Right forelimb (tissue), 1 donor: Measurements from ENCODE around the gene PMVK.
A peak's percentile ranks its signal among the peaks of the same experiment; 100 is the strongest.

Experiments
- DNase-seq: peaks from one replicate; pipeline ENCODE4 v3.0.0-alpha.2; 2018

PMVK gene

DNA sequence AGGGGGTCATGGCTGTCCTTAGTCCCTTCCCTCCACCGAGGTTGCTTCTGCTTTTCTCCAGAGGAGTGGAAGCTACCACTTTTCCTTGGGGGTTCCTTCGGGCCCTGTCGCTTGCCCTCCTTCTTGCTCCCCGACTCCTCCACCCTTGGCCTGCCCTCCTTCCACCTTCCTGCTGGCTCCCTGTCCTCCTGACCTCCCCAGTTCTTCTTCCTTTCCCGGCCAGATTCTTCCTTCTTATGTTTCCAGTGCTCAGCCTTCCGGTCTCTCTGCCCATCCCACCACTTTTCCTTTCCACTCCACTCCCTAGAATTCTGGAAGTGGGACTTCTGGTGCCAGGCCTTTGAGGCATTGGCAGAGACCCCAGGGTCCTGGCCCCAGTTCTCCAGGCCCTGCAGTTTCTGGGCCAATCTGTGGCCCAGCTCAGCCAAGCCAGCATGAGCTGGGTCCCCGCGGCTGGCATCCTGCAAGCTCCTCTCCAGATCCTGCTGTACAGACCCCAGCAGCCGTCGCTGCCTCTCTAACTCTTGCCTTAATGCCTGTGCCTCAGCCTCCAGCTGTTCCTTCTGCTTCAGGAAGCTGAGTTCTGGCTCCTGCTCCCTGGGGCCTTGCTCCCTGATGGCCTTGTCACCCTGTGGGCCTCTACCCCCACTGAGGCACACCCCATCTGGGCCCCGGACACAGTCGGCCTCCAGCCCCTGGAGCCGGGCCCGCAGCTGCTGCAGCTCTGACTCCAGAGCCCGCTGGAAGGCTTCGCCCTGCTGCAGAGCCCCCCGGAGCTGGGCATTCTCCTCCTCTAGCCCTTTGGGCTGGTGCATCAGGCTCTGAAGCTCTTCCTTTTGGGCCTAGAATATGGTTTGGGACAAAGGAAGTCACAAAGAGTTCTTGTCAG lies 9.7 kb upstream of the PMVK start:
- no peak for DNase-seq

DNA sequence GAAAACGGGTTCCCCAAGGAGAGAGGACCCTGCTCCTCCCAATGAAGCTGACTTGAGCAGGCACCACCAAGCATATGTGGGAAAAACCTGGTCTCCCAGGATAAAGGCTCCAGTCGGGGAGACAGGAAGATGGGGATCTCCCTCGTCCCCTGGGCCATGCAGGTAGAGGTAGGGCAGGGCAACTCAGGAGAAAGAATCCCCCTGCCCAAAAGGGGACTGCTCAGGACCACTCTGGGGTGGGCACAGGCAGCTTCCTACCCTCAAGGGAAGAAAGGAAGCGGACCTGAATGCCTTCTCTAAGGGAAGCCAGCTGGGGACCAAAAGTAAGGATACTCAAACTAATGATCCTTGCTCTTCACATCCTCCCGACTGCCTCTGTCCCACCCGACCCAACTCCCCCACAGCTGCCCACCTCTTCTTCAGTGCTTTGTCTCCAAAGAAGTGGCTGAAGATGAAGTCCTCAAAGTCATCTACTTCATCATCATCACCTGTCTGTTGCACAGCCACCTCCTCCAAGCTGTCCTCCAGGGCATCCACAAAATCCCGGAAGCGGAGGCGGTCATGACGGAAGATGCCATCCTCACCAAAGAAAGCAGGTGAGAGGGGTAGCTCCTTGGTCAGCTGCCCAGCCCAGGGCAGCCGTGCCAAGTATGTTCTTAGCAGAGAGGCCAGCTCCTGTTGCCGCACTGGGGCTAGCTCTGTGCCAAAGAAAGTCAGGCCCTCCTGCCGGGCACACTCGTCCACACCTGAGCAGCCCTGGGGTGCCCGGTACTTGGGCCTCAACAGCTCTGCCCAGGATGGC lies 8.8 kb upstream of the PMVK start:
- no peak for DNase-seq

DNA sequence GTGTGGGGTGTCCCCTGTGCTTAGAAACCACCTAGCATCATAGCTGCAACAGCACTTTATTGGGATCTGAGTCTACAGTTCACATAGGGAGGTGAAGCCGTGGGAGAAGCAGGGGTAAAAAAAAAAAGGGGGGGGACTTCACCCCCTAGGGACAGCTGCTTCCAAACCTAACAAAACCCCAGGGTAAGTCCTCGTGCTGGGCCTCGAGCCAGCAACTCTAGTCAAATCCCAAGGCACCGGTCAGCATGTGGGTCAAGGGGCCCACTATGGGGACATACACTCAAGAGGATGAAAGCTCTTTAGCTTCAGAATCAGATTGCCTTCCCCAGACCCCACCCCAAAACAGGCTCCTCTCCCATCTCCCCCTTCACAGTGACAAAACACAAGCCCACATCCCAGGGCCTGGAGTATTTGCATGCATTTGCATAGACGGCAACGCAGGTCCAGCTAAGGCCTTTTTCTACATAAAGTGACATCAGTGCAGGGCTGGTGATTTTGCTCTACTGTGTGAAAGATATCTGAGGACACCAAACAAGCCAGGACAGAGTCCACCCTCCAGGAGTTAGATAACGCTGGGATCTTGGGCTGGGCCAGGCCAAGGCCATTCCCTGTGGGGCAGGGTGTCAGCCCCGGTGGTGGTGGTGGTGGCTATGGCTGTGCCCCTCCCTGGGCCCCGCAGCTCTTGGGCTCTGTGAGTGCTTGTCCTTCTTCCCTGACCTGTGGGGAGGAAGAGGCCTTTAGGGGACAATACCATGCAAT lies 8.1 kb upstream of the PMVK start:
- no peak for DNase-seq

GRCh38 chr1:154943649-154944400 lies 7.3 kb upstream of the PMVK start:
- no peak for DNase-seq

DNA sequence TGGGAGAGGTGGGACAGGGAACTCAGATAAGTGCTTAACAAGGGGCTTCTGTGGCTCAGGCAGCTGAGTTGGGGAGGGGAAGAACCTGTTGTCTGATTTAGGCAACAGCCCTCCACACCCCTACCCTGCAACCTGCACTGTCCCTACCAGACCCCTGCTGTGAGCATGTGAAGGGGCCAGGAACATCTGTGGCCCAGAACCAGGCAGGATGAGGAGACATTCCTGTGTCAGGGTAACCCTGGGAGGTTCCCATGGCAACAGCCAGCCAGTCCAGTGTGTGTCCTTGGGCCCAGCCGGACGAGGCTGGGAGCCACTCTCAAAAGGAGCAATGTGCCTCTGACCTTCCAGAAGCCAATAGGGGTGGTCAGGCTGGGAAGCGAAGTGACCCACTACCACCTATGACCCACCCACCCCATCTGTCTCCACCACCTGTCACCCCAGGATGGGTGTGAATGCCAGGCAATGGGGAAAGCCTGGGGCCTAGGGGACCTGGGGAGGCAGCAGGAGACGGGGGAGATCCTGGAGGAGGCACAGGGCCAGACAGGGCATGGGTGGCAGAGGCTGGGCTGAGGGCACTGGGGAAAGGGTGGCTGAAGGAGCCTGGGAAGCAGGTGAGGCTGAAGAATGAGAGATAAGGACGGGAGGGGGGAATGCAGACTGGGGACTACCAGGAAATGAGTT lies 5.0 kb upstream of the PMVK start:
- no peak for DNase-seq

GRCh38 chr1:154940651-154941194 lies 4.2 kb upstream of the PMVK start:
- no peak for DNase-seq

DNA sequence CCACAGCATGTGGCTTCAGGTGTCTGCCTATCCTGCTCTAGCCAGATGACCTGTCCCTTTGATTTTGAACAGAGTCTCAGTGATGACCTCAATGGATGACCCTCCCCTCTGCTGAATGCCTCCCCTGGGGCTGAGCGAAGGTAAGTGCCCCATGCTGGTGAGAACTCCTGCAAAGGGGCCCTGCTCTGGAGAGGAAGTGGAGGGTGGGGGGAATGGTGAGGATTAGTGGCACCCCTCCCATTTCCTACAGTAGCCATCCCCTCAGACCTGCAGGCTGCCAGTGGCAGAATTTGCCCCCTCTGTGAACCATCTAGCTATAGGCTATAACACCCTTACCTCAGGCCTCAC lies 3.7 kb upstream of the PMVK start:
- no peak for DNase-seq

- peak; percentile 15 for DNase-seq
Observed at GRCh38 chr1:154938604-154939399, 2.3 kb upstream of the PMVK start.

- DNase-seq = peak; percentile 15
Observed at GRCh38 chr1:154937988-154938386, 1.5 kb upstream of the PMVK start.

- DNase-seq = peak; percentile 96
Observed at GRCh38 chr1:154937085-154937987, 817 bp upstream of the PMVK start.

GRCh38 chr1:154935749-154936554 lies 567 bp downstream of the PMVK start:
- no peak for DNase-seq

DNA sequence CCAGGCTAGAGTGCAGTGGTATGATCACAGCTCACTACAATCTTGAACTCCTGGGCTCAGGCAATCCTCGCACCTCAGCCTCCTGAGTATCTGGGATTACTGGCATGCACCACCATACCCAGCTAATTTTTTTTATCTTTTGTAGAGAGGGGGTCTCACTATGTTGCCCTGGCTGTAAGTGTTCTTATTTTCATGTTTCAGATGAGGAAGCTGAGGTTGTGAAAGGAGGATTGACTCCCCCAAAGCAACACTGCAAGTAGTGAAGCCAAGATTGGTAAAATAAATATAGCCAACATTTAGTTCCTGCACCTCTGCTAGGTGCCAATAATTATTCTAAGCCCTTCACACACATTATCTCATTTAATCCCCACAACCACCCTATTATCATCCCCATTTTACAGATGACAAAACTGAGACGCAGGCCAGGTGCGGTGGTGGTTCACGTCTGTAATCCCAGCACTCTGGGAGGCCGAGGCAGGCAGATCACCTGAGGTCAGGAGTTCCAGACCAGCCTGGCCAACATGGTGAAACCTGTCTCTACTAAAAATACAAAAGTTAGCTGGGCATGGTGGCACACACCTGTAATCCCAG lies 2.1 kb downstream of the PMVK start:
- no peak for DNase-seq

DNA sequence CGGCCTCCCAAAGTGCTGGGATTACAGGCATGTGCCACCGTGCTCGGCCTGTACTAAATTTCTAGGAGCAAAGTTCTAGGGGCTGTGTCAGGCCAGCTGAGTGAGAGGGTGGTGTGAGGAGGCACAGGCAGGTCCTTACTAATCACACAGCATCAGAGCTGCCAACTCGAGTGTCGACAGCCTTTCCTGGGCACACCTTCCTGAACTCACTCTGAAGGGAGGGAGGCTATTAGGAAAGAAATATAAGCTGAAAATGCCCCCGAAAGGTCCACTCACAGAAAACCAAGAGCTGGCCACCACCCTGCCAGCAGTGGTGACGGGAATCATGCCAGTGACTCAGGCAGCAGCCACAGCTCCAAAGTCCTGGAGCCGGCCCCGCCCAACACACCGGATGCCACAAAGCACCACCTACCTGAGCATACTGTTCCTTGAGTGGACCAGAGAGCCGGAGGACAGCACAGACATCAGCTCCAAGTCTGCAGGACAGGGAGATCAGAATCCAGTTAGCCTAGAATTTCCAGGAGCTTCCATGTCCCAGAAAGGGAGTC lies 4.5 kb downstream of the PMVK start:
- no peak for DNase-seq

- DNase-seq = no peak
Observed at GRCh38 chr1:154926201-154926600, 10.3 kb downstream of the PMVK start.

DNA sequence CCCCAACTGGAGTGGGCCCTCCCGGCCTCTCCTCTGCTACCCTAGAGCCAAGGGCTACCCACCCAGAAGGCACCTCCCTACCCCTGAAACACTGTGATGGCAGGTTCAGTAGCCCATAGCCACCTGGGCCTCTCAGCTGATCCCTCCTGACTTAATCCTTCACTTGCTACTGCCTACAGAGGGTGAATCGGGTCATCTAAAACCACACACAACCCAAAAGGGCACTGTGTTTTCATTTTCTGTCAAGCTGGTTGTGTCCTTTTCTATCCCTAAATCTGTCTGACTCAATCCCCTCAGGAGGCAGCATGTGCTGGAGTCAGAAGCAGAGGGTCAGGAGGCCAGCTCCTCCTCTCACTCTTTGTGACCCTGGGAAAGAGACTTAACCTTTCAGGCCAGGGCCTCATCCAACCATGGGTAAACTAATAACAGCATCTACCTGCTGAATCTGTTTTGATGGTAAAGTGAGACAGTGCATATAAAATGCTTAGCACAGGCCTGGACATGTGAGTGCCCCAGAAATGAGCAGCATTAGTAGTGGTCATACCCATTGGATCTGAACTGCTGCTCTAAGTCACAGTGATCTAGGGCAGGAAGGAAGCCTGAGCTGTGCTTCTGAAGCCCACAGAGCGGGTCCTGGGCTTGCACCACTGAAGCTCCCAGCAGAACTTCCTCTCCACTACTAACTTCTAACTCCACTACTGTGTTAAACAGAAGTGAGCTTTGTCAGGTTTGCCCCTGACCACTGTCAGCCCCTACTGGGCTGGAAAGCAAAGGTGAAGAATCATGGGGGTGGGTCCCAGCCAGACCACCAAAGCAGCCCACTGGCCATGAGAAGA lies 11.0 kb downstream of the PMVK start:
- DNase-seq = no peak

DNA sequence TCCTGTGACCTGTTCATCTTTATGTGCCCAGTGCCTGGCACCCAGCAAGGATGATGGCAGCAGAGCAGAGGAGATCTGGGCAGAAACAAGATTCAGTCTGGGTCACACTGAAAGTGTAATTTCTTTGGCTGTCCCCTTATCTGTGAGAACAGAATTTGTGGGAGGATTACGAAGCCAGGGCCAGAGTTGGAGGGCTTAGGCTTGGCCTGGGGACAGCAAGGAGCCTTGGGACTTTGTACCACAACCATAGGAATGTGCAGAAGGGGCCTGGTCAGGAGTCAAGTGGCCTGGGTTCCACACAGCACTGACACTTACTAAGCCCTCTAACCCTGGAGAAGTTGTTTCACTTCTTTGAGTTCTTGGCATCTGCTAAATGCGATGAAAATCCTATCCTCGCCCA lies 12.8 kb downstream of the PMVK start:
- no peak for DNase-seq

GRCh38 chr1:154913273-154913672 lies 23.2 kb downstream of the PMVK start:
- no peak for DNase-seq
